ENCODE measurements around the gene ADAMTSL3. TPM values are rescaled to one million over a fixed set of nuclear protein-coding genes. Genes with fewer than 3 reads are reported as not detected.

Gene ADAMTSL3
- total RNA-seq, 1 experiment from 2014 or later, result 0.05 TPM

DNA sequence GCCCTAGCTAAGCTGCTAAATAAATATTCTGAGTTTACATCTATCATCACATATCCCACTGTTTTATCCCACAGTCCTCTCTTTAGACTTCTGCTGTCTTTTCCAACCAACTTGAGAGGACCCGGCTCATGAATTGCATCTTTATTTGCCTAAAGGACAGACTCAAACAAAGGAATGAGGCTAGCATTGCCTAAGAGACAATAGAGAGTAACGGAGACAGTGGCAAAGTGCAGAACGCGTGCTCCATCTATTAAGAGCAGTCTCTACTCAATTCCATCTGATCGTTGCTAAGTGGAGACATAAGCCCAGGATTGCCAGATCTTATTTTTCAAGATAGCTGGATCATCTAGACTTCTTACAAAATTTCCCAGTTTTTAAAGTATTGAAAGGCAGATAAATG lies 2.3 kb downstream of the ADAMTSL3 start:
- TF ChIP-seq POLR2A (IDR thresholded peaks at IDR 0.05; ENCODE audit: borderline replicate concordance, extremely low read depth, insufficient read depth, insufficient read length), result no peak
- ChIA-PET CTCF (no interaction called here), RAD21 (ENCODE audit: low non-redundant PET in 1 of 2, low total read pairs in 2 of 2, uncharacterized antibody in 2 of 2, unreplicated experiment in 2 of 2) (no interaction called here), POLR2A (no interaction called here)
- no peak for DNase-seq (ENCODE audit: low read depth, low spot score)
- Histone ChIP-seq H3K36me3 (ENCODE audit: control insufficient read depth in 1 of 2, insufficient read depth in 2 of 2, low read length in 2 of 2) (no peaks in the 10 kb centered on the region), H2AFZ (ENCODE audit: low read depth, low read length, poor library complexity, severe bottlenecking) (no peak overlapping the region), H3K9ac (ENCODE audit: low read length) (no peak overlapping the region), H3K9me2 (ENCODE audit: insufficient read depth) (no peaks in the 10 kb centered on the region), H3K9me3 (ENCODE audit: control insufficient read depth in 1 of 2, insufficient read depth in 1 of 2, low read depth in 1 of 2, low read length in 2 of 2) (no peaks in the 10 kb centered on the region), H3K4me2 (ENCODE audit: low read length) (no peak overlapping the region), H3K4me3 (replicated peaks in 1 of 2; ENCODE audit: low read depth in 1 of 2, low read length in 2 of 2) (no peak overlapping the region), H3K79me2 (ENCODE audit: insufficient read depth, low read length) (no peaks in the 10 kb centered on the region), H3K27ac (ENCODE audit: low read depth, low read length) (no peak overlapping the region), H3K27me3 (ENCODE audit: insufficient read depth, low read length) (peaks cover 5% of the 10 kb centered on the region; the same call in 1 of the 2 replicates), H3K4me1 (ENCODE audit: control insufficient read depth in 1 of 2, insufficient read depth in 2 of 2, low read length in 2 of 2) (no peaks in the 10 kb centered on the region), H4K20me1 (ENCODE audit: insufficient read depth) (no peaks in the 10 kb centered on the region)
- intact Hi-C loops (cut with micrococcal nuclease), result no loop called here
- ATAC-seq, result no peak
- no TSS peak for BruUV-seq (replicated peaks)

DNA sequence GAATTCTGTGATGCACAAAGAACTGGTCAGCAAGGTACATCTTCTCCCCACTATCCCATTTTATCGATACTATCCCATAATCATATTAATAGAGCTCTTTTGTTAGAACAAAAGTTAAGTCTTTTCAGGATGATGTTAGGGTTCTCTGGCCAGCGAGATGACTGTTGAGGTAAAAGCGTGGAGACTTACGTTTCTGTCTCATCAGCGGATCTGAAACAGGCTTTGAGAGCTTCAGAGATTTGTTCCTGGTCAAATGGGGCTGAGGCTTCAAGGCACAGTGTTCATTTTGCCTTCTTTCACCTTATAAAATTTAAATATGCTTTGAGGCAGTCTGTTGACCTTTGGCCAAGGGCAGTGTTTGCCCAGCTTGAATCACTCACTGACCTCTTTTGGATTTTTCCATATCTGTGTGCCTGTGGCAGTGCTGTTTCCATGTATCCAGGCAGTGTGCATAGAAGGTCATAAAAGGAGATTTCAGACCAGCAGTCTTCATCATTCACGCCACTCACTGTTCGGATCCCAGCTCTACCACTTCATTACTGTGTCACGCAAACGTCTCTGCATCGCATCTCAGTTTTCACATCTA lies 3.1 kb downstream of the ADAMTSL3 start:
- ChIA-PET POLR2A (no interaction called here), RAD21 (ENCODE audit: low non-redundant PET in 1 of 2, low total read pairs in 2 of 2, uncharacterized antibody in 2 of 2, unreplicated experiment in 2 of 2) (no interaction called here), CTCF (interaction anchor here (0.7 to 2.9 kb wide), 5 partner anchors 13 to 378 kb away, joined by 3 to 17 read pairs (median 3); no protein-coding TSS in a partner anchor)
- no TSS peak for BruUV-seq (replicated peaks)
- Histone ChIP-seq H3K36me3 (ENCODE audit: control insufficient read depth in 1 of 2, insufficient read depth in 2 of 2, low read length in 2 of 2) (no peaks in the 10 kb centered on the region), H3K4me1 (ENCODE audit: control insufficient read depth in 1 of 2, insufficient read depth in 2 of 2, low read length in 2 of 2) (no peaks in the 10 kb centered on the region), H3K4me3 (replicated peaks in 1 of 2; ENCODE audit: low read depth in 1 of 2, low read length in 2 of 2) (no peak overlapping the region), H3K27me3 (ENCODE audit: insufficient read depth, low read length) (no peaks in the 10 kb centered on the region), H2AFZ (ENCODE audit: low read depth, low read length, poor library complexity, severe bottlenecking) (no peak overlapping the region), H3K27ac (ENCODE audit: low read depth, low read length) (no peak overlapping the region), H3K79me2 (ENCODE audit: insufficient read depth, low read length) (no peaks in the 10 kb centered on the region), H3K9me2 (ENCODE audit: insufficient read depth) (no peaks in the 10 kb centered on the region), H3K9ac (ENCODE audit: low read length) (no peak overlapping the region), H4K20me1 (ENCODE audit: insufficient read depth) (no peaks in the 10 kb centered on the region), H3K4me2 (ENCODE audit: low read length) (no peak overlapping the region), H3K9me3 (ENCODE audit: control insufficient read depth in 1 of 2, insufficient read depth in 1 of 2, low read depth in 1 of 2, low read length in 2 of 2) (no peaks in the 10 kb centered on the region)
- DNase-seq (ENCODE audit: low read depth, low spot score) (no peak), ATAC-seq (no peak)
- intact Hi-C loops (cut with micrococcal nuclease), result no loop called here
- TF ChIP-seq SRF (IDR thresholded peaks at IDR 0.05; ENCODE audit: low read depth) (no peak), CEBPB (IDR thresholded peaks at IDR 0.05; ENCODE audit: low read depth) (no peak), POLR2AphosphoS5 (IDR thresholded peaks at IDR 0.05; ENCODE audit: low read depth, low read length) (no peak), EZH2phosphoT487 (IDR thresholded peaks at IDR 0.05; ENCODE audit: borderline replicate concordance) (no peak), RAD21 (IDR thresholded peaks at IDR 0.05; ENCODE audit: low read depth) (no peak), SIN3A (IDR thresholded peaks at IDR 0.05; ENCODE audit: low read depth) (no peak), ZFX (IDR thresholded peaks at IDR 0.05) (no peak), EGR1 (IDR thresholded peaks at IDR 0.05; ENCODE audit: low read depth) (no peak), YY1 (IDR thresholded peaks at IDR 0.05; ENCODE audit: extremely low read depth, insufficient replicate concordance, low read depth, low read length) (no peak), CBX3 (IDR thresholded peaks at IDR 0.05; ENCODE audit: low read depth) (no peak)
- TF ChIP-seq, protein P1, sequence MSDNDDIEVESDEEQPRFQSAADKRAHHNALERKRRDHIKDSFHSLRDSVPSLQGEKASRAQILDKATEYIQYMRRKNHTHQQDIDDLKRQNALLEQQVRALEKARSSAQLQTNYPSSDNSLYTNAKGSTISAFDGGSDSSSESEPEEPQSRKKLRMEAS (IDR thresholded peaks at IDR 0.05), result no peak
- TF ChIP-seq, protein P2, sequence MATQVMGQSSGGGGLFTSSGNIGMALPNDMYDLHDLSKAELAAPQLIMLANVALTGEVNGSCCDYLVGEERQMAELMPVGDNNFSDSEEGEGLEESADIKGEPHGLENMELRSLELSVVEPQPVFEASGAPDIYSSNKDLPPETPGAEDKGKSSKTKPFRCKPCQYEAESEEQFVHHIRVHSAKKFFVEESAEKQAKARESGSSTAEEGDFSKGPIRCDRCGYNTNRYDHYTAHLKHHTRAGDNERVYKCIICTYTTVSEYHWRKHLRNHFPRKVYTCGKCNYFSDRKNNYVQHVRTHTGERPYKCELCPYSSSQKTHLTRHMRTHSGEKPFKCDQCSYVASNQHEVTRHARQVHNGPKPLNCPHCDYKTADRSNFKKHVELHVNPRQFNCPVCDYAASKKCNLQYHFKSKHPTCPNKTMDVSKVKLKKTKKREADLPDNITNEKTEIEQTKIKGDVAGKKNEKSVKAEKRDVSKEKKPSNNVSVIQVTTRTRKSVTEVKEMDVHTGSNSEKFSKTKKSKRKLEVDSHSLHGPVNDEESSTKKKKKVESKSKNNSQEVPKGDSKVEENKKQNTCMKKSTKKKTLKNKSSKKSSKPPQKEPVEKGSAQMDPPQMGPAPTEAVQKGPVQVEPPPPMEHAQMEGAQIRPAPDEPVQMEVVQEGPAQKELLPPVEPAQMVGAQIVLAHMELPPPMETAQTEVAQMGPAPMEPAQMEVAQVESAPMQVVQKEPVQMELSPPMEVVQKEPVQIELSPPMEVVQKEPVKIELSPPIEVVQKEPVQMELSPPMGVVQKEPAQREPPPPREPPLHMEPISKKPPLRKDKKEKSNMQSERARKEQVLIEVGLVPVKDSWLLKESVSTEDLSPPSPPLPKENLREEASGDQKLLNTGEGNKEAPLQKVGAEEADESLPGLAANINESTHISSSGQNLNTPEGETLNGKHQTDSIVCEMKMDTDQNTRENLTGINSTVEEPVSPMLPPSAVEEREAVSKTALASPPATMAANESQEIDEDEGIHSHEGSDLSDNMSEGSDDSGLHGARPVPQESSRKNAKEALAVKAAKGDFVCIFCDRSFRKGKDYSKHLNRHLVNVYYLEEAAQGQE (IDR thresholded peaks at IDR 0.05; ENCODE audit: low read depth), result no peak
- TF ChIP-seq, protein P3, sequence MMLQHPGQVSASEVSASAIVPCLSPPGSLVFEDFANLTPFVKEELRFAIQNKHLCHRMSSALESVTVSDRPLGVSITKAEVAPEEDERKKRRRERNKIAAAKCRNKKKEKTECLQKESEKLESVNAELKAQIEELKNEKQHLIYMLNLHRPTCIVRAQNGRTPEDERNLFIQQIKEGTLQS (IDR thresholded peaks at IDR 0.05), result no peak
- TF ChIP-seq, protein P4, sequence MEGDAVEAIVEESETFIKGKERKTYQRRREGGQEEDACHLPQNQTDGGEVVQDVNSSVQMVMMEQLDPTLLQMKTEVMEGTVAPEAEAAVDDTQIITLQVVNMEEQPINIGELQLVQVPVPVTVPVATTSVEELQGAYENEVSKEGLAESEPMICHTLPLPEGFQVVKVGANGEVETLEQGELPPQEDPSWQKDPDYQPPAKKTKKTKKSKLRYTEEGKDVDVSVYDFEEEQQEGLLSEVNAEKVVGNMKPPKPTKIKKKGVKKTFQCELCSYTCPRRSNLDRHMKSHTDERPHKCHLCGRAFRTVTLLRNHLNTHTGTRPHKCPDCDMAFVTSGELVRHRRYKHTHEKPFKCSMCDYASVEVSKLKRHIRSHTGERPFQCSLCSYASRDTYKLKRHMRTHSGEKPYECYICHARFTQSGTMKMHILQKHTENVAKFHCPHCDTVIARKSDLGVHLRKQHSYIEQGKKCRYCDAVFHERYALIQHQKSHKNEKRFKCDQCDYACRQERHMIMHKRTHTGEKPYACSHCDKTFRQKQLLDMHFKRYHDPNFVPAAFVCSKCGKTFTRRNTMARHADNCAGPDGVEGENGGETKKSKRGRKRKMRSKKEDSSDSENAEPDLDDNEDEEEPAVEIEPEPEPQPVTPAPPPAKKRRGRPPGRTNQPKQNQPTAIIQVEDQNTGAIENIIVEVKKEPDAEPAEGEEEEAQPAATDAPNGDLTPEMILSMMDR (IDR thresholded peaks at IDR 0.05 in 2 of 3, conservative IDR thresholded peaks at IDR 0.05 in 1 of 3; ENCODE audit: borderline replicate concordance in 1 of 3, insufficient read depth in 1 of 3, low read depth in 2 of 3, low read length in 2 of 3), result no peak

All from HCT116 (cell line).